KMS-11 (cell line): ENCODE results near the gene PNMA6E.

Experiments
- H2AFZ ChIP-seq: fragments of 200-600 bp; sonication (generic); 2 replicates; pipeline ENCODE4 v1.6.1; 2016; ENCODE audit warnings: antibody characterized with exemption, mixed run types, low read depth
- H3K27ac ChIP-seq: fragments of 200-600 bp; sonication (generic); 2 replicates; pipeline ENCODE4 v1.6.1; 2016; ENCODE audit warnings: mild to moderate bottlenecking, mixed run types
- H3K27me3 ChIP-seq: fragments of 200-600 bp; sonication (generic); 2 replicates; pipeline ENCODE4 v1.6.1; 2017; ENCODE audit warnings: mild to moderate bottlenecking, low read depth, mixed run types, moderate library complexity; ENCODE audit not compliant: insufficient read depth
- H3K36me3 ChIP-seq: fragments of 200-600 bp; sonication (generic); 2 replicates; pipeline ENCODE4 v1.6.1; 2017; ENCODE audit warnings: mild to moderate bottlenecking, mixed run types; ENCODE audit not compliant: insufficient read depth
- H3K4me1 ChIP-seq: fragments of 200-600 bp; sonication (generic); 2 replicates; pipeline ENCODE4 v1.6.1; 2016; ENCODE audit warnings: mild to moderate bottlenecking, low read depth, mixed run types; ENCODE audit not compliant: poor library complexity, severe bottlenecking
- H3K4me2 ChIP-seq: fragments of 200-600 bp; sonication (generic); 2 replicates; pipeline ENCODE4 v1.7.0; 2016; ENCODE audit warnings: mild to moderate bottlenecking, mixed run types
- H3K4me3 ChIP-seq: fragments of 200-600 bp; sonication (generic); IDR thresholded peaks from 2 replicates; pipeline ENCODE4 v1.6.1; 2017; ENCODE audit warnings: low read depth, low read length, mixed read lengths; ENCODE audit not compliant: insufficient read depth
- H3K79me2 ChIP-seq: fragments of 200-600 bp; sonication (generic); 2 replicates; pipeline ENCODE4 v1.6.1; 2016; ENCODE audit warnings: low read depth, mixed run types; ENCODE audit not compliant: insufficient read depth
- H3K9ac ChIP-seq: fragments of 200-600 bp; sonication (generic); 2 replicates; pipeline ENCODE4 v1.6.1; 2016; ENCODE audit warnings: mild to moderate bottlenecking, mixed run types
- H4K20me1 ChIP-seq: fragments of 200-600 bp; sonication (generic); 2 replicates; pipeline ENCODE4 v1.6.1; 2016; ENCODE audit warnings: mild to moderate bottlenecking, mixed run types; ENCODE audit not compliant: insufficient read depth
- CTCF ChIP-seq: fragments of 200-600 bp; sonication (generic); conservative IDR thresholded peaks from 2 replicates; pipeline ENCODE4 v1.6.1; 2017; ENCODE audit warnings: low read depth, mild to moderate bottlenecking, antibody characterized with exemption, low read length, moderate library complexity, mixed read lengths

Gene PNMA6E

DNA sequence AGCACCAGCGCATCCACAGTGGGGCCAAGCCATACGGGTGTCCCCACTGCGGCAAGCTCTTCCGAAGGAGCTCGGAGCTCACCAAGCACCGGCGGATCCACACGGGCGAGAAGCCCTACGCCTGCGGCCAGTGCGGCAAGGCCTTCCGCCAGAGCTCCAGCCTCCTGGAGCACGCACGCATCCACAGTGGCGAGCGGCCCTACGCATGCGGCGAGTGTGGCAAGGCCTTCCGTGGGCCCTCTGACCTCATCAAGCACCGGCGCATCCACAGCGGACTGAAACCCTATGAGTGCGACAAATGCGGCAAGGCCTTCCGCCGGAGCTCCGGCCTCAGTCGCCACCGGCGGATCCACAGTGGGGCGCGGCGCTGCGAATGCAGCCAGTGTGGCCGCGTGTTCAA is 53.6 kb downstream of the PNMA6E start:
- Histone ChIP-seq H3K4me3 (no peak overlapping the region), H3K27ac (no peak overlapping the region), H3K9ac (no peak overlapping the region), H3K79me2 (no peaks in the 10 kb centered on the region), H3K4me2 (no peak overlapping the region), H3K36me3 (no peaks in the 10 kb centered on the region), H4K20me1 (no peaks in the 10 kb centered on the region), H2AFZ (no peak overlapping the region), H3K4me1 (no peaks in the 10 kb centered on the region), H3K27me3 (no peaks in the 10 kb centered on the region)
- TF ChIP-seq CTCF = no peak
